ENCODE data around the gene NABP1.
A peak's percentile ranks its signal among the peaks of the same experiment; 100 is the strongest.

The NABP1 gene, protein sequence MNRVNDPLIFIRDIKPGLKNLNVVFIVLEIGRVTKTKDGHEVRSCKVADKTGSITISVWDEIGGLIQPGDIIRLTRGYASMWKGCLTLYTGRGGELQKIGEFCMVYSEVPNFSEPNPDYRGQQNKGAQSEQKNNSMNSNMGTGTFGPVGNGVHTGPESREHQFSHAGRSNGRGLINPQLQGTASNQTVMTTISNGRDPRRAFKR

DNA sequence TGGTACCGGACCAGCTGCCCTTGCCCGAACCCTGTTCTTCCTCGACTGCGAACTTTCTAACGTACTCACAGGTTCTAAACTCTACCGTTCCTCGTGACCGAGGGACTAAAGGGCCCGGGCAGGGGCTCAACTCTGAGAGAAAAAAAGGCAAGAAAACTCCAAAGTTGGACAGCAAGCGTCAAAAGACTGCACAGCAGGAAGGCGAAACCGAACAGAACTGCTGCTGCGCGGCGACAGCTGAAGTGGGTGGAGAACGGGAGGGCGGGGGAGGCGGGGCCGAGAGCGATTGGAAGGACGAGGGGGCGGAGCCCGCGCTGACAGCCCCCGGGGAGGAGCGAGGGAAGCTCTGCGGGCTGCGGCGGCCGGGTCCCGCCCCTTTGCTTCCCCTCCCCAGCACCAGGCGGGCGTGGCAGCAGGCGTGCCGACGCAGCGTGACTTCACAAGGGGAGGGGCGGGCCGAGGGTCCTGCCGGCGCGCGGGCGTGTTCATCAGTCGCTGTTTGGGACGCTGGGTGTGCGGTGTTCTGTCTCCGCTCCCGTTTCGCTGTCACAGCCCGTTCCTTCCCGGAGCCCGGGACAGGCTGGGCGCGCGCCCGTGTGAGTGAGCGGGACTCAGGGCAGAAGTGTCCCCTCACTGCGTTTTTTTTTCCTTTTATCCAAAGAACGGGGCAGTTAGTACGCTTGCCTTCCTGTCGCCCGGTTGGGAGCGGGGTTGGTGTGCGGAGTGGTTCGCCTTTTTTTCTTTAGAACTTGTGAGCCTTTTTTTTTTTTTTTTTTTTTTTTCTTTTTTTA, at the start of gene NABP1:
Gene NABP1 (plus strand): TSS at position 491 of the 791 bp plus-strand sequence. CDS start 479 bp downstream, outside the sequence.
- Histone ChIP-seq H3K36me3 (ENCODE audit: control insufficient read depth in 5 of 5, insufficient read depth in 5 of 5, low read length in 5 of 5) (peaks cover 5 to 10% (median 8%) of the 10 kb centered on the region in 5 donors), H3K9me3 (ENCODE audit: control insufficient read depth in 5 of 5, low read length in 5 of 5) (no peaks in the 10 kb centered on the region), H3K9ac (ENCODE audit: low read length in 5 of 5) (peak within 1 kb of the TSS; percentile 81 to 97 (median 91)), H3K27me3 (ENCODE audit: control insufficient read depth in 5 of 5, insufficient read depth in 4 of 5, low read length in 5 of 5) (no peaks in the 10 kb centered on the region), H3K4me3 (ENCODE audit: low read depth in 1 of 5, low read length in 5 of 5) (peak within 1 kb of the TSS; percentile 78 to 95 (median 84)), H3K4me1 (ENCODE audit: control insufficient read depth in 5 of 5, insufficient read depth in 5 of 5, low read length in 5 of 5) (peaks cover 2 to 52% (median 28%) of the 10 kb centered on the region in 5 donors), H3K27ac (ENCODE audit: low read depth, low read length) (peak within 1 kb of the TSS; percentile 98)

DNA sequence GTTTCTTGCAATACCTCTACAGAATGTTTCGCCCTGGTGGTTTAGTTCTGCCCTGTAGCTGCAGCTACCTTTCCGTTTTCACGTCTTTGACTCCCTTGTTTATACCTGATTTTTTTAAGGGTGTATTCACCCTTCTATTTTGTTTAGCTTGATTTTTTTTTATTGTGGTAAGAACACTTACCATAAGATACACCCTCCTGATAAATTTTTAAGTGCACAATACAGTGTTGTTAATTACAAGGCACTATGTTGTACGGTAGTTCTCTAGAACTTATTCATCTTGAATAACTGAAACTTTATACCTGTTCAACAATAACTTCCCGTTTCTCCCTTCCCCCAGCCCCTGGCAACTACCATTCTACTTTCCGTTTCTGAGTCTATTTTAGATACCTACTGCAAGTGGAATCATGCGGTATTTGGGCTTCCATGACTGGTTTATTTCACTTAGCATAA, 48.9 kb upstream of the NABP1 start:
- no peak overlapping the region for H3K27ac ChIP-seq (ENCODE audit: low read depth, low read length)
- H3K4me1 ChIP-seq (ENCODE audit: control insufficient read depth in 5 of 5, insufficient read depth in 5 of 5, low read length in 5 of 5), result peaks cover 0 to 19% (median 7%) of the 10 kb centered on the region in 5 donors
- H3K9ac ChIP-seq (ENCODE audit: low read length in 5 of 5), result no peak overlapping the region
- no peaks in the 10 kb centered on the region for H3K9me3 ChIP-seq (ENCODE audit: control insufficient read depth in 5 of 5, low read length in 5 of 5)
- H3K36me3 ChIP-seq (ENCODE audit: control insufficient read depth in 5 of 5, insufficient read depth in 5 of 5, low read length in 5 of 5), result no peaks in the 10 kb centered on the region
- H3K27me3 ChIP-seq (ENCODE audit: control insufficient read depth in 5 of 5, insufficient read depth in 4 of 5, low read length in 5 of 5), result no peaks in the 10 kb centered on the region
- no peak overlapping the region for H3K4me3 ChIP-seq (ENCODE audit: low read depth in 1 of 5, low read length in 5 of 5)

DNA sequence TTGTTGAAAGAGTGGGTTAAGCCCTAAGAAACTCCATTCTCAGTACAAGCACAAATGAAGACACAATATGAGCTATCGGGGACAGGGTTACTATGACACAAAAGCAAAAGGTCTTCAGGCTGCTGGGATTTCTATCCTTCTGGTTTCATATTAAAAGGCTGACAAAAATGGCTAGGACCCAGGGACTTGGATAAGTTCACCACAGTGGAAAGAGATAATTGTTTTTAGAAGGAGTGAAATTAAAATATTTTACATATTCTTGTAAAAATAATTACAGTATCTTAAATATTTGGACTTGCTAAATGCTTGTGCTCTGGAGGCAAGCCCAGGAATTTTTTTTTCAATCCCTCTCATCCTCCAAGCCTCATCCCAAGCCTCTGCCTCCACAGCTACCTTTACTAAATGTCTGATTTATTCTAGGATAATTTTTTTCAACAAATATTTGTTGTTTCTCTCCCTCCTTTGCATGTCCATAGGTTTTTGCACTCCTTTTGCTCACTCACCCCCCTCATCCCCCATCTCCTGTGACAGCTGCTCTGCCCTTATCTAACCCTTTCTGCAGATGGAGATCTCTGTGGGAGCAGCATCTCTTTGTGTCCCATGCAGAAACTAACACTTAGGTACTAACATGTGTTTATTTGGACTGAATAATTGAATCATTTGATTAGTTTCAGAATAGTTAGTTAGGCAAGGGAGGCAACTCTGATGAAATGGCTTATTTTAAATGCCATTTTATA, 47.8 kb upstream of the NABP1 start:
- Histone ChIP-seq H3K27ac (ENCODE audit: low read depth, low read length) (no peak overlapping the region), H3K4me3 (ENCODE audit: low read depth in 1 of 5, low read length in 5 of 5) (no peak overlapping the region), H3K36me3 (ENCODE audit: control insufficient read depth in 5 of 5, insufficient read depth in 5 of 5, low read length in 5 of 5) (no peaks in the 10 kb centered on the region), H3K27me3 (ENCODE audit: control insufficient read depth in 5 of 5, insufficient read depth in 4 of 5, low read length in 5 of 5) (no peaks in the 10 kb centered on the region), H3K9me3 (ENCODE audit: control insufficient read depth in 5 of 5, low read length in 5 of 5) (no peaks in the 10 kb centered on the region), H3K4me1 (ENCODE audit: control insufficient read depth in 5 of 5, insufficient read depth in 5 of 5, low read length in 5 of 5) (peaks cover 0 to 15% (median 7%) of the 10 kb centered on the region in 5 donors), H3K9ac (ENCODE audit: low read length in 5 of 5) (no peak overlapping the region)

DNA sequence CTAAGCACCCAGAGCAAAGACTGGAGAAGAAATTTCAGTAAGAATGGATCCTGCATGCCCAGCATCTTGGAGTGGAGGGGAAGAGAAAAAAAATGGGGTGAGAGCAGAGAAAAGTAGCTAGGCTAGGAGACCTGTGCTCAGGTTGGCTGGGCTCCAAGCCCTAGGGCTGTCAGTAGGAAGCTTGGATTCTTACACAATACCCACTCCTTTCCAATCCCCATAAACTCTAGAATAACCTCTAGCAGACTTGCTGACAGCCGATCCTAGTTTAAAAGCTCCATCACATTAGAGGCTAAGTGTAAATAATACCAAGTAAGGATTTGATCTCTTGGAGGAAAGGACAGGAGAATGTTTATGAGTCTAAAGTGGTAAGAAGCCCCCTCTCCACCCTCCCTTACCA, 46.2 kb upstream of the NABP1 start:
- H3K27me3 ChIP-seq (ENCODE audit: control insufficient read depth in 5 of 5, insufficient read depth in 4 of 5, low read length in 5 of 5), result no peaks in the 10 kb centered on the region
- no peaks in the 10 kb centered on the region for H3K9me3 ChIP-seq (ENCODE audit: control insufficient read depth in 5 of 5, low read length in 5 of 5)
- peak overlapping the region in 1 of 5 donors; percentile 48 for H3K9ac ChIP-seq (ENCODE audit: low read length in 5 of 5)
- H3K4me3 ChIP-seq (ENCODE audit: low read depth in 1 of 5, low read length in 5 of 5), result no peak overlapping the region
- no peaks in the 10 kb centered on the region for H3K36me3 ChIP-seq (ENCODE audit: control insufficient read depth in 5 of 5, insufficient read depth in 5 of 5, low read length in 5 of 5)
- H3K27ac ChIP-seq (ENCODE audit: low read depth, low read length), result peak overlapping the region; percentile 9
- peaks cover 0 to 15% (median 7%) of the 10 kb centered on the region in 5 donors for H3K4me1 ChIP-seq (ENCODE audit: control insufficient read depth in 5 of 5, insufficient read depth in 5 of 5, low read length in 5 of 5)

DNA sequence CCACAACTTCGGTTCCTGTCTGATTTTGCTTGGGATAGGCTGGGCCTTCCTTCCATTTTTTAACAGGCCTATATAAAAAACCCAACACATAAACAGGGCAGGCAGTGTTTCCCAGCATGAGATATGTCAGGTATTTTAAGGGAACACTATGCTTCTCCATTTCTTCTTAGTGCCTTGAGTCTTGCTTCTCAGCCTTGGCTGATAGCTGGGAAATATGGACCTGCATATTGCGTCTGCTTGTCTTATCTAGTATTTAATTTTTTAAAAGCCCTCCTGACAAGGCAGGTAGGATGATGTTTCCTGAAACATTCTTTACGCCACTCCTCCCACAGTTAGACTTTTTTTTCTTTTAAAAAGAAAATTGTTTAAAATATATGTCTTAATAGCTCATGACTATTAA, 45.5 kb upstream of the NABP1 start:
- Histone ChIP-seq H3K36me3 (ENCODE audit: control insufficient read depth in 5 of 5, insufficient read depth in 5 of 5, low read length in 5 of 5) (no peaks in the 10 kb centered on the region), H3K9me3 (ENCODE audit: control insufficient read depth in 5 of 5, low read length in 5 of 5) (no peaks in the 10 kb centered on the region), H3K27ac (ENCODE audit: low read depth, low read length) (peak overlapping the region; percentile 9), H3K9ac (ENCODE audit: low read length in 5 of 5) (no peak overlapping the region), H3K27me3 (ENCODE audit: control insufficient read depth in 5 of 5, insufficient read depth in 4 of 5, low read length in 5 of 5) (no peaks in the 10 kb centered on the region), H3K4me3 (ENCODE audit: low read depth in 1 of 5, low read length in 5 of 5) (no peak overlapping the region), H3K4me1 (ENCODE audit: control insufficient read depth in 5 of 5, insufficient read depth in 5 of 5, low read length in 5 of 5) (peaks cover 0 to 20% (median 13%) of the 10 kb centered on the region in 5 donors)

DNA sequence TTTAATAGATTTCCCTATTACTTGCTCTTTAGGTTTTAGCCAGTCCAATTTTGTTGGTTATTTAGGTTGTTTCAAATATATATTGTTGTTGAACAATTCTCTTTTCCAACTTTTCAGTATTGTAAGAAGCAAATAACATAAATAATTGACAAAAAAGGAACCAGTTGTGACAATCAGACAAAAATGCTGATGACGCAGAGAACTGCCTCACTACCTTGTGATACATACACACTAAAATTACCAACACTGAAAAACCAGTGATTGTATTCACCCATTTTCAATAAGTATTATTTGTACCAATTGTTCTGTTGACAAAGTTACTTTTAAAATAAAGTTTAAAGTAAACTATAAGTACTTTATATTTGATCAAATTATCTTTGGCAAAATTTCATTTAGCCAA, 43.1 kb upstream of the NABP1 start:
- Histone ChIP-seq H3K27ac (ENCODE audit: low read depth, low read length) (no peak overlapping the region), H3K4me1 (ENCODE audit: control insufficient read depth in 5 of 5, insufficient read depth in 5 of 5, low read length in 5 of 5) (peaks cover 0 to 27% (median 27%) of the 10 kb centered on the region in 5 donors), H3K9me3 (ENCODE audit: control insufficient read depth in 5 of 5, low read length in 5 of 5) (no peaks in the 10 kb centered on the region), H3K36me3 (ENCODE audit: control insufficient read depth in 5 of 5, insufficient read depth in 5 of 5, low read length in 5 of 5) (no peaks in the 10 kb centered on the region), H3K27me3 (ENCODE audit: control insufficient read depth in 5 of 5, insufficient read depth in 4 of 5, low read length in 5 of 5) (no peaks in the 10 kb centered on the region), H3K9ac (ENCODE audit: low read length in 5 of 5) (no peak overlapping the region), H3K4me3 (ENCODE audit: low read depth in 1 of 5, low read length in 5 of 5) (no peak overlapping the region)

DNA sequence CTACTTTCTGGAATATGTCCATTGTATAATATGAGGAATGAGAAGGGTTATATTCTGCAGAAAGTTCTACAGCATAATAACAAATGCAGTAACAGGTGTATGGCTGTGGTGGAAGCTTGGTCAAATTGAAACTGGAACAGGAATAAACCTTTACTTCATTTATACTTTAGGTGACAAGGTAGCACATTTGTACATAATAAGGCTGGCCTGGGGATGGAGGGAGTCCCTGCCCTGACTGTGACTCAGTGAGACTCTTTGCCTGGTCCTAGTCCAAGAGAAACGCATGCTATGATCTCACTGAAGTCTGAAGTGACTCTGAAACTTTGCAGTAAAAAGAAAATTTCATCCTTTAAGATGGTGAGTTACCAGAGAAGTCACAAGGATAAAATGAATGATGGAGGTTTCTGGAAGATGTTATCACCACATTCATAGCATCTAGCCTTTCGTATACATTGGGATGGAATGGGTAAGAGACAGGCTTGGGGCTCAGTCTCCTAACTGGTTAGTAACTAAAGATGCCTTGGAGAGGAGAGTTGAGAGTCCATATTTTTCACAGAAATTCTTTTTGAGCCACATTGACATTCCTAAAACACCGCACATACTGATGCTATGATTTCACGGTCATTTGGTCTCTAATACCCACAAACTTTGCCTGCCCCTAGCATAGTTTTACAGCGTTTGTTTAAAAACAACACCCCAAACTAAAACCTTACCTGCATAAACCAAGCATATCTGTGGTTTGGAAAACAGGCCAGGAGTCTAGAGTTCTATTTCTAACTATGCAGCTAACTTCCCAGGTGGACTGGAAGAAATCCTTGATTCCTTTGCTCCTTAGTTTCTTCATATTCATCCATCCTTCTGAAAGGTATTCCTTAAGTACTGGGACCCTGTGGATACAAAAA, 42.4 kb upstream of the NABP1 start:
- Histone ChIP-seq H3K9ac (ENCODE audit: low read length in 5 of 5) (no peak overlapping the region), H3K4me3 (ENCODE audit: low read depth in 1 of 5, low read length in 5 of 5) (no peak overlapping the region), H3K4me1 (ENCODE audit: control insufficient read depth in 5 of 5, insufficient read depth in 5 of 5, low read length in 5 of 5) (peaks cover 0 to 27% (median 27%) of the 10 kb centered on the region in 5 donors), H3K36me3 (ENCODE audit: control insufficient read depth in 5 of 5, insufficient read depth in 5 of 5, low read length in 5 of 5) (no peaks in the 10 kb centered on the region), H3K27me3 (ENCODE audit: control insufficient read depth in 5 of 5, insufficient read depth in 4 of 5, low read length in 5 of 5) (no peaks in the 10 kb centered on the region), H3K27ac (ENCODE audit: low read depth, low read length) (no peak overlapping the region), H3K9me3 (ENCODE audit: control insufficient read depth in 5 of 5, low read length in 5 of 5) (no peaks in the 10 kb centered on the region)

DNA sequence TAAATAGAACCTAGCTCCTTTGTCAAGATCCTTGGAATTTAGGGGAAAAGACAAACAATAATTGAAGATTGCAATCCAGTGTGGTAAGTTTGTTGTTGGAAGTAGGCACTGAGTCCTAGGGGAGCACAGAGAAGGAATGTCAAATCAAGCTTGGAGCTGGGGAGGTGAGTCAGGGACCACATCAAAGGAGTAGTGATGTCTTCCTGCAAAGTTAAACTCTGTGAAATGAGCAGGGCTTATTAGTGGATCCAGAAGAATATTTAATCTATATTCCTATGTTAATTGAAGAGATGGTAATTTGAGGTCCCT, 41.7 kb upstream of the NABP1 start:
- no peak overlapping the region for H3K4me3 ChIP-seq (ENCODE audit: low read depth in 1 of 5, low read length in 5 of 5)
- H3K27me3 ChIP-seq (ENCODE audit: control insufficient read depth in 5 of 5, insufficient read depth in 4 of 5, low read length in 5 of 5), result no peaks in the 10 kb centered on the region
- H3K9ac ChIP-seq (ENCODE audit: low read length in 5 of 5), result no peak overlapping the region
- H3K9me3 ChIP-seq (ENCODE audit: control insufficient read depth in 5 of 5, low read length in 5 of 5), result no peaks in the 10 kb centered on the region
- H3K4me1 ChIP-seq (ENCODE audit: control insufficient read depth in 5 of 5, insufficient read depth in 5 of 5, low read length in 5 of 5), result peaks cover 0 to 27% (median 27%) of the 10 kb centered on the region in 5 donors
- no peaks in the 10 kb centered on the region for H3K36me3 ChIP-seq (ENCODE audit: control insufficient read depth in 5 of 5, insufficient read depth in 5 of 5, low read length in 5 of 5)
- H3K27ac ChIP-seq (ENCODE audit: low read depth, low read length), result no peak overlapping the region

DNA sequence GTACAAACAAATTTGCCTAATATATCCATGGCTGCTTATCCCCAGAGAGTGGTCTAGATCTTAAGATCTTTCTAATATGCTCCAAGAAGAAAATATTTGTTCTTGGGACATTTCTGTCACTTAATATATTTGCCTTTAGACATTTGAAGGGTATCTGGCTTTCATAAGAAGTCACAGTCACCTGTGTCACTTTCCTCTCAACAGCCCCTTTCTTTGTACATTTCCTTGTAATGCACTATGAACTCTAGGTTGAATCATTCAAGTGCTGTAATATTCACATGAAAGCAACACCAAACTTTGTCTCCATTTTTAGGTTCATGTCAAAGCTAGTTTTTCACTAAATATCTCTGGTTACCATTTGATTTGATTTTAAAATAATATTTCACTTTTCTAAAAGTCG, 41.4 kb upstream of the NABP1 start:
- no peaks in the 10 kb centered on the region for H3K9me3 ChIP-seq (ENCODE audit: control insufficient read depth in 5 of 5, low read length in 5 of 5)
- no peaks in the 10 kb centered on the region for H3K36me3 ChIP-seq (ENCODE audit: control insufficient read depth in 5 of 5, insufficient read depth in 5 of 5, low read length in 5 of 5)
- H3K9ac ChIP-seq (ENCODE audit: low read length in 5 of 5), result no peak overlapping the region
- peaks cover 0 to 27% (median 23%) of the 10 kb centered on the region in 5 donors for H3K4me1 ChIP-seq (ENCODE audit: control insufficient read depth in 5 of 5, insufficient read depth in 5 of 5, low read length in 5 of 5)
- H3K27ac ChIP-seq (ENCODE audit: low read depth, low read length), result peak overlapping the region; percentile 59
- no peaks in the 10 kb centered on the region for H3K27me3 ChIP-seq (ENCODE audit: control insufficient read depth in 5 of 5, insufficient read depth in 4 of 5, low read length in 5 of 5)
- no peak overlapping the region for H3K4me3 ChIP-seq (ENCODE audit: low read depth in 1 of 5, low read length in 5 of 5)

All from subcutaneous abdominal adipose tissue (tissue), 5 donors.